Hepatocyte (in vitro differentiated cells): ENCODE results near the gene CMTM6.

Experiments
- CTCF ChIP-seq: fragments of 200-600 bp; sonication (generic); IDR thresholded peaks from 2 replicates; pipeline ENCODE4 v1.5.1; 2016; ENCODE audit warnings: antibody characterized with exemption, mild to moderate bottlenecking; ENCODE audit not compliant: poor library complexity
- EZH2phosphoT487 ChIP-seq: fragments of 200-600 bp; sonication (generic); IDR thresholded peaks from one replicate; pipeline ENCODE4 v1.6.1; 2018; ENCODE audit warnings: antibody characterized with exemption, mild to moderate bottlenecking, low read depth, moderate library complexity; ENCODE audit not compliant: unreplicated experiment, severe bottlenecking

GRCh38 chr3:32436816-32437189 is 65.8 kb downstream of the CMTM6 start:
- no peak for TF ChIP-seq EZH2phosphoT487
- no peak for TF ChIP-seq CTCF
